ENCODE measurements around the gene MCEE.

DNA sequence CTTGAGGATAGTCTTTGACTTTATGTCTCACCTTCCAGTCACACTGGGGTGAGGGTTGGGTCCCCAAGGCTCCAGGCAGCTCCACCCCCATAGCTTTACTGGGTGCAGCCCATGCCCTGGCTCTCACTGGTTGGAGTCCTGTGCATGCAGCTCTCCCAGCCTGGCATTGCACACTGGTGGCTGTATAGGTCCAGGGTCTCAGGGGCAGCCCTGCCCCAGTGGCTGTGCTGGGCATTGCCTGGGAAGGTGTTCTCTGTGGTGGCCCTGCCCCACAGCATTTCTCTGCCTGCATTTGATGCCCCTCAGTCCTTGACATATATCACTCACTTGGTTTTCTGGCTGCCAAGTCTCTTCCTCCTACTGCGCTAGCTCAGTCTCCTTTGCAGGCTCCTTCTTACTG is 21.6 kb upstream of the MCEE start:
- TF ChIP-seq, protein P1, sequence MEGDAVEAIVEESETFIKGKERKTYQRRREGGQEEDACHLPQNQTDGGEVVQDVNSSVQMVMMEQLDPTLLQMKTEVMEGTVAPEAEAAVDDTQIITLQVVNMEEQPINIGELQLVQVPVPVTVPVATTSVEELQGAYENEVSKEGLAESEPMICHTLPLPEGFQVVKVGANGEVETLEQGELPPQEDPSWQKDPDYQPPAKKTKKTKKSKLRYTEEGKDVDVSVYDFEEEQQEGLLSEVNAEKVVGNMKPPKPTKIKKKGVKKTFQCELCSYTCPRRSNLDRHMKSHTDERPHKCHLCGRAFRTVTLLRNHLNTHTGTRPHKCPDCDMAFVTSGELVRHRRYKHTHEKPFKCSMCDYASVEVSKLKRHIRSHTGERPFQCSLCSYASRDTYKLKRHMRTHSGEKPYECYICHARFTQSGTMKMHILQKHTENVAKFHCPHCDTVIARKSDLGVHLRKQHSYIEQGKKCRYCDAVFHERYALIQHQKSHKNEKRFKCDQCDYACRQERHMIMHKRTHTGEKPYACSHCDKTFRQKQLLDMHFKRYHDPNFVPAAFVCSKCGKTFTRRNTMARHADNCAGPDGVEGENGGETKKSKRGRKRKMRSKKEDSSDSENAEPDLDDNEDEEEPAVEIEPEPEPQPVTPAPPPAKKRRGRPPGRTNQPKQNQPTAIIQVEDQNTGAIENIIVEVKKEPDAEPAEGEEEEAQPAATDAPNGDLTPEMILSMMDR (IDR thresholded peaks at IDR 0.05): no peak
- TF ChIP-seq POLR2A (IDR thresholded peaks at IDR 0.05): no peak

Data from thyroid gland (tissue), 4 donors.